Measurements from ENCODE around the gene ETNPPL. TPM values are rescaled to one million over a fixed set of nuclear protein-coding genes. Genes with fewer than 3 reads are reported as not detected.

Gene ETNPPL
- total and polyA plus RNA-seq, 2 experiments from 2014 or later = 0.51 TPM; not detected in 1

- Histone ChIP-seq H3K27ac (no peak overlapping the region), H3K36me3 (no peaks in the 10 kb centered on the region), H3K9me3 (ENCODE audit: low read depth) (no peaks in the 10 kb centered on the region), H3K27me3 (peaks cover 18% of the 10 kb centered on the region), H3K4me1 (ENCODE audit: low read depth) (peaks cover 13% of the 10 kb centered on the region), H3K4me3 (peak overlapping the region; percentile 66)
- TF ChIP-seq, protein P1, sequence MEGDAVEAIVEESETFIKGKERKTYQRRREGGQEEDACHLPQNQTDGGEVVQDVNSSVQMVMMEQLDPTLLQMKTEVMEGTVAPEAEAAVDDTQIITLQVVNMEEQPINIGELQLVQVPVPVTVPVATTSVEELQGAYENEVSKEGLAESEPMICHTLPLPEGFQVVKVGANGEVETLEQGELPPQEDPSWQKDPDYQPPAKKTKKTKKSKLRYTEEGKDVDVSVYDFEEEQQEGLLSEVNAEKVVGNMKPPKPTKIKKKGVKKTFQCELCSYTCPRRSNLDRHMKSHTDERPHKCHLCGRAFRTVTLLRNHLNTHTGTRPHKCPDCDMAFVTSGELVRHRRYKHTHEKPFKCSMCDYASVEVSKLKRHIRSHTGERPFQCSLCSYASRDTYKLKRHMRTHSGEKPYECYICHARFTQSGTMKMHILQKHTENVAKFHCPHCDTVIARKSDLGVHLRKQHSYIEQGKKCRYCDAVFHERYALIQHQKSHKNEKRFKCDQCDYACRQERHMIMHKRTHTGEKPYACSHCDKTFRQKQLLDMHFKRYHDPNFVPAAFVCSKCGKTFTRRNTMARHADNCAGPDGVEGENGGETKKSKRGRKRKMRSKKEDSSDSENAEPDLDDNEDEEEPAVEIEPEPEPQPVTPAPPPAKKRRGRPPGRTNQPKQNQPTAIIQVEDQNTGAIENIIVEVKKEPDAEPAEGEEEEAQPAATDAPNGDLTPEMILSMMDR (IDR thresholded peaks at IDR 0.05; ENCODE audit: low read depth, low read length) = no peak
- DNase-seq (ENCODE audit: low read depth in 1 of 2, low spot score in 1 of 2) = peak in 1 of 2 donors; percentile 5
Measured at GRCh38 chr4:108763226-108763593, 357 bp upstream of the ETNPPL start.

DNA sequence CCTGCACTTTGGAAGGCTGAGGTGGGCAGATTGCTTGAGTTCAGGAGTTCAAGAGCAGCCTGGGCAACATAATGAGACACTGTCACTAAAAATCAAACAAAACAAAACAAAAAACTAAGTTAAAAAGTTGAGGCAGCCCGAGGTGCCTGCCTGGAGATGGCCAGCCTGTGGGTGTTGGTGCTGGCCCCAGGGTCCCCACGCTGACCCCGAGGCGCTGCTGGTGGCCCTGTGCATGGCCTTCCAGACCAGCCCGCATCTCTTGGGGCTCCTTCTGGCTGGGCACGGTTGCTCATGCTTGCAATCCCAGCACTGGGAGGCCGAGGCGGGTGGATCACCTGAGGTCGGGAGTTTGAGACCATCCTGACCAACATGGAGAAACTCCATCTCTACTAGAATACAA lies 4.4 kb downstream of the ETNPPL start:
- Histone ChIP-seq H3K9me3 (ENCODE audit: low read depth) (no peaks in the 10 kb centered on the region), H3K4me1 (ENCODE audit: low read depth) (peaks cover 13% of the 10 kb centered on the region), H3K27ac (no peak overlapping the region), H3K36me3 (no peaks in the 10 kb centered on the region), H3K27me3 (peaks cover 18% of the 10 kb centered on the region), H3K4me3 (no peak overlapping the region)
- TF ChIP-seq, protein P1 (IDR thresholded peaks at IDR 0.05; ENCODE audit: low read depth, low read length) = no peak
- no peak for DNase-seq (ENCODE audit: low read depth in 1 of 2, low spot score in 1 of 2)

GRCh38 chr4:108754327-108754726 lies 8.5 kb downstream of the ETNPPL start:
- Histone ChIP-seq H3K27ac (no peak overlapping the region), H3K27me3 (no peaks in the 10 kb centered on the region), H3K36me3 (no peaks in the 10 kb centered on the region), H3K4me1 (ENCODE audit: low read depth) (no peaks in the 10 kb centered on the region), H3K4me3 (no peak overlapping the region), H3K9me3 (ENCODE audit: low read depth) (no peaks in the 10 kb centered on the region)
- DNase-seq (ENCODE audit: low read depth in 1 of 2, low spot score in 1 of 2) = no peak
- TF ChIP-seq, protein P1 (IDR thresholded peaks at IDR 0.05; ENCODE audit: low read depth, low read length) = no peak

GRCh38 chr4:108751321-108751720 lies 11.5 kb downstream of the ETNPPL start:
- no peaks in the 10 kb centered on the region for H3K36me3 ChIP-seq
- H3K4me1 ChIP-seq (ENCODE audit: low read depth) = no peaks in the 10 kb centered on the region
- H3K27ac ChIP-seq = no peak overlapping the region
- TF ChIP-seq, protein P1 (IDR thresholded peaks at IDR 0.05; ENCODE audit: low read depth, low read length) = no peak
- no peaks in the 10 kb centered on the region for H3K27me3 ChIP-seq
- no peaks in the 10 kb centered on the region for H3K9me3 ChIP-seq (ENCODE audit: low read depth)
- H3K4me3 ChIP-seq = no peak overlapping the region
- no peak for DNase-seq (ENCODE audit: low read depth in 1 of 2, low spot score in 1 of 2)

DNA sequence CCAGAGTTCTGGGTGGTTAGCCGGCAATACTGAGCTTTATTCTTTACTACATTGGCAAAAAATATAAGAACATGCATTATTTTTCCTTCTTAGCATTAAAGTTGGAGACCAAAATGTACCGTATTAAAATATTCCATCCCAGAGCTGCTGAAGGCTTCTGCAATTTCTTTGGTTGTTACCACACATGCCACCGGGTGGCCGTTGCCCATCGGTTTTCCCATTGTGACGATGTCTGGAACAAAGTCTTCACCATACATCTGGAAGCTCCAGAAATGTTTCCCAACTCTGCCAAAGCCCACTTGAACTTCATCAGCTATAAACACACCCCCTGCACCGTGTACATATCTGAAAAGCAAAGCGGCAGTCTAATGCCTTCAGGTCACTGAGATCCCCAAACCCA lies 13.7 kb downstream of the ETNPPL start:
- no peak for DNase-seq (ENCODE audit: low read depth in 1 of 2, low spot score in 1 of 2)
- TF ChIP-seq, protein P1 (IDR thresholded peaks at IDR 0.05; ENCODE audit: low read depth, low read length) = no peak
- no peaks in the 10 kb centered on the region for H3K4me1 ChIP-seq (ENCODE audit: low read depth)
- no peaks in the 10 kb centered on the region for H3K27me3 ChIP-seq
- H3K27ac ChIP-seq = no peak overlapping the region
- H3K36me3 ChIP-seq = no peaks in the 10 kb centered on the region
- H3K9me3 ChIP-seq (ENCODE audit: low read depth) = no peaks in the 10 kb centered on the region
- H3K4me3 ChIP-seq = no peak overlapping the region

DNA sequence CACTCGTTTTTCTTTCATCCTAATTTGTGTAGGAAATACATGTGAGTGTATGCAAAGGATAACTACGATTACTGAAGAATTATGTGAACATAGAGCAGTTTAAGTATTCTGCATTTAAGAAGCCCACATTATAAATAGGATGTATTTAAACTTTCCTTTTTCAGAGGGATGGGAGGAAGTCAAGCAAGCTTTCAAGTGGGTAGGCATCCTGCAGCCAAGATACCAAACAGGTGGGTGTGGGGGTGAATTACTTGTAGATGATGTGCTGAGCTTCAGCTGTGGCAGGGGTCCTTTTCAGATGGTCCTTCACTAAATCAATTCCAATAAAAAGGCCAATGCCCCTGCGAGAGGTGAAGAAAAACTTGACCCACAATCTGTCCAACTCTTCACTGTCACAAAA lies 16.3 kb downstream of the ETNPPL start:
- Histone ChIP-seq H3K27ac (no peak overlapping the region), H3K9me3 (ENCODE audit: low read depth) (no peaks in the 10 kb centered on the region), H3K4me1 (ENCODE audit: low read depth) (no peaks in the 10 kb centered on the region), H3K27me3 (no peaks in the 10 kb centered on the region), H3K4me3 (no peak overlapping the region), H3K36me3 (no peaks in the 10 kb centered on the region)
- TF ChIP-seq, protein P1 (IDR thresholded peaks at IDR 0.05; ENCODE audit: low read depth, low read length) = no peak
- no peak for DNase-seq (ENCODE audit: low read depth in 1 of 2, low spot score in 1 of 2)

All from cardiac muscle cell (in vitro differentiated cells and primary cell).